Liver (tissue), 9 donors: ENCODE measurements around the gene ARHGAP30. TPM values are rescaled to one million over a fixed set of nuclear protein-coding genes. Genes with fewer than 3 reads are reported as not detected.

Source experiments
- DNase-seq: peaks from one replicate; pipeline ENCODE4 v3.0.0-alpha.2; 2017; ENCODE audit warnings: low spot score
- H3K27ac ChIP-seq, 2 donors: one replicate each; pipeline ENCODE4 v1.7.0; 2013; ENCODE audit warnings: inconsistent platforms in 2 of 2, low read length in 2 of 2, control low read depth in 1 of 2, low read depth in 1 of 2, mild to moderate bottlenecking in 1 of 2
- H3K27me3 ChIP-seq, 4 donors: one replicate each; pipeline versions ENCODE4 v1.6.1 to v1.7.0; 2013; ENCODE audit warnings: low read length in 3 of 4, inconsistent platforms in 1 of 4, mild to moderate bottlenecking in 1 of 4, moderate library complexity in 1 of 4; ENCODE audit not compliant: control insufficient read depth in 4 of 4, insufficient read depth in 4 of 4
- H3K36me3 ChIP-seq, 4 donors: one replicate each; pipeline versions ENCODE4 v1.6.1 to v1.7.0; 2013; ENCODE audit warnings: low read length in 3 of 4, mild to moderate bottlenecking in 3 of 4, low read depth in 1 of 4, moderate library complexity in 1 of 4; ENCODE audit not compliant: control insufficient read depth in 4 of 4, insufficient read depth in 3 of 4
- H3K4me1 ChIP-seq, 4 donors: one replicate each; pipeline versions ENCODE4 v1.6.1 to v1.7.0; 2013; ENCODE audit warnings: low read length in 3 of 4, mild to moderate bottlenecking in 3 of 4, moderate library complexity in 1 of 4; ENCODE audit not compliant: control insufficient read depth in 4 of 4, insufficient read depth in 4 of 4
- H3K4me3 ChIP-seq, 3 donors: one replicate each; pipeline versions ENCODE4 v1.6.1 to v1.7.0; 2013; ENCODE audit warnings: low read length in 3 of 3, control low read depth in 1 of 3, low read depth in 1 of 3, mild to moderate bottlenecking in 1 of 3
- H3K9ac ChIP-seq, 2 donors: one replicate each; pipeline ENCODE4 v1.7.0; 2013; ENCODE audit warnings: low read length in 2 of 2, mild to moderate bottlenecking in 2 of 2, moderate library complexity in 2 of 2, control low read depth in 1 of 2, low read depth in 1 of 2
- H3K9me3 ChIP-seq, 4 donors: one replicate each; pipeline versions ENCODE4 v1.6.1 to v1.7.0; 2013; ENCODE audit warnings: low read length in 3 of 4; ENCODE audit not compliant: control insufficient read depth in 4 of 4
- ATF3 ChIP-seq: IDR thresholded peaks from 2 replicates; pipeline ENCODE4 v1.6.1; 2016; ENCODE audit warnings: antibody characterized with exemption
- CTCF ChIP-seq: fragments of 150-350 bp; IDR thresholded peaks from 2 replicates; pipeline ENCODE4 v1.5.1; 2017; ENCODE audit warnings: improper control_type of control experiment, low read depth, low read length; ENCODE audit not compliant: missing input control
- EGR1 ChIP-seq, 2 donors: IDR thresholded peaks; 2 replicates each; pipeline ENCODE4 v1.6.1; 2016 to 2018; ENCODE audit warnings: antibody characterized with exemption in 2 of 2, low read depth in 2 of 2
- FOXA2 ChIP-seq: IDR thresholded peaks from 2 replicates; pipeline ENCODE4 v1.6.1; 2016; ENCODE audit warnings: antibody characterized with exemption
- GABPA ChIP-seq, 2 donors: IDR thresholded peaks in 1 of 2; conservative IDR thresholded peaks in 1 of 2; 2 replicates each; pipeline ENCODE4 v1.6.1; 2016; ENCODE audit warnings: antibody characterized with exemption in 2 of 2, mild to moderate bottlenecking in 1 of 2, moderate library complexity in 1 of 2
- HNF4A ChIP-seq, 2 donors: conservative IDR thresholded peaks; 2 replicates each; pipeline ENCODE4 v1.6.1; 2016; ENCODE audit warnings: antibody characterized with exemption in 2 of 2, mild to moderate bottlenecking in 2 of 2
- HNF4G ChIP-seq: IDR thresholded peaks from 2 replicates; pipeline ENCODE4 v1.6.1; 2016; ENCODE audit warnings: antibody characterized with exemption
- JUND ChIP-seq, 2 donors: IDR thresholded peaks; 2 replicates each; pipeline ENCODE4 v1.6.1; 2016; ENCODE audit warnings: antibody characterized with exemption in 2 of 2
- MAX ChIP-seq: IDR thresholded peaks from 2 replicates; pipeline ENCODE4 v1.6.1; 2016; ENCODE audit warnings: antibody characterized with exemption
- RXRA ChIP-seq, 2 donors: IDR thresholded peaks; 2 replicates each; pipeline ENCODE4 v1.6.1; 2017 to 2018; ENCODE audit warnings: antibody characterized with exemption in 2 of 2, mild to moderate bottlenecking in 1 of 2
- SP1 ChIP-seq: IDR thresholded peaks from 2 replicates; pipeline ENCODE4 v1.6.1; 2018; ENCODE audit warnings: antibody characterized with exemption, mild to moderate bottlenecking
- TAF1 ChIP-seq: conservative IDR thresholded peaks from 2 replicates; pipeline ENCODE4 v1.6.1; 2016; ENCODE audit warnings: antibody characterized with exemption, mild to moderate bottlenecking
- YY1 ChIP-seq: IDR thresholded peaks from 2 replicates; pipeline ENCODE4 v1.6.1; 2016; ENCODE audit warnings: antibody characterized with exemption, mild to moderate bottlenecking
- ZBTB33 ChIP-seq: IDR thresholded peaks from 2 replicates; pipeline ENCODE4 v1.6.1; 2016; ENCODE audit warnings: antibody characterized with exemption
- WGBS: extraction: QIAGEN DNeasy Blood & Tissue Kit; methylation state at CpG from one replicate; pipeline ENCODE4 v1.1.7; 2013; 5-methylcytosine and 5-hydroxymethylcytosine counted together
- polyA plus RNA-seq, 2 donors: library from polyadenylated mRNA; stranded (reverse) in 1 of 2; unstranded in 1 of 2; fragments of 200-250 nt in 1 of 2; fragments of >200 nt in 1 of 2; fragmentation: Nextera tagmentation in 1 of 2; extraction: Ambion mirVana in 1 of 2; gene quantifications; one replicate each; pipeline versions ENCODE4 v1.2.1 to v1.2.3, GENCODE V29; 2013 to 2015
- total RNA-seq, 2 donors: library from RNA; depleted of rRNA; stranded (reverse); fragments of >200 nt; gene quantifications; one replicate each; pipeline ENCODE4 v1.2.3, GENCODE V29; 2014
- TF ChIP-seq, protein P1 (sequence below): IDR thresholded peaks from 2 replicates; pipeline ENCODE4 v1.6.1; 2016; ENCODE audit warnings: antibody characterized with exemption, mild to moderate bottlenecking
- donor health status: healthy.
- donor health status: healthy.
- donor health status: healthy.
- donor health status: healthy.
- donor health status: healthy.

The ARHGAP30 gene
- total and polyA plus RNA-seq, 4 donors: 1.2 to 8.9 (median 5.0) TPM

GRCh38 chr1:161115132-161115711 is 45.5 kb upstream of the ARHGAP30 start:
- DNase-seq: no peak
- no peaks in the 10 kb centered on the region for H3K27me3 ChIP-seq
- no peaks in the 10 kb centered on the region for H3K9me3 ChIP-seq
- H3K36me3 ChIP-seq: peaks cover 0 to 4% (median under 1%) of the 10 kb centered on the region in 4 donors
- H3K4me1 ChIP-seq: peaks cover 12 to 47% (median 38%) of the 10 kb centered on the region in 4 donors
- H3K27ac ChIP-seq: peak overlapping the region in 1 of 2 donors; percentile 12
- H3K4me3 ChIP-seq: no peak overlapping the region
- TF ChIP-seq ATF3 (no peak), SP1 (no peak), JUND (IDR thresholded peaks at IDR 0.05) (no peak), TAF1 (no peak), HNF4A (conservative IDR thresholded peaks at IDR 0.05) (no peak), FOXA2 (no peak), GABPA (IDR thresholded peaks at IDR 0.05 in 1 of 2, conservative IDR thresholded peaks at IDR 0.05 in 1 of 2) (no peak), RXRA (IDR thresholded peaks at IDR 0.05) (no peak), CTCF (no peak), ZBTB33 (no peak), HNF4G (no peak)
- TF ChIP-seq, protein P1, sequence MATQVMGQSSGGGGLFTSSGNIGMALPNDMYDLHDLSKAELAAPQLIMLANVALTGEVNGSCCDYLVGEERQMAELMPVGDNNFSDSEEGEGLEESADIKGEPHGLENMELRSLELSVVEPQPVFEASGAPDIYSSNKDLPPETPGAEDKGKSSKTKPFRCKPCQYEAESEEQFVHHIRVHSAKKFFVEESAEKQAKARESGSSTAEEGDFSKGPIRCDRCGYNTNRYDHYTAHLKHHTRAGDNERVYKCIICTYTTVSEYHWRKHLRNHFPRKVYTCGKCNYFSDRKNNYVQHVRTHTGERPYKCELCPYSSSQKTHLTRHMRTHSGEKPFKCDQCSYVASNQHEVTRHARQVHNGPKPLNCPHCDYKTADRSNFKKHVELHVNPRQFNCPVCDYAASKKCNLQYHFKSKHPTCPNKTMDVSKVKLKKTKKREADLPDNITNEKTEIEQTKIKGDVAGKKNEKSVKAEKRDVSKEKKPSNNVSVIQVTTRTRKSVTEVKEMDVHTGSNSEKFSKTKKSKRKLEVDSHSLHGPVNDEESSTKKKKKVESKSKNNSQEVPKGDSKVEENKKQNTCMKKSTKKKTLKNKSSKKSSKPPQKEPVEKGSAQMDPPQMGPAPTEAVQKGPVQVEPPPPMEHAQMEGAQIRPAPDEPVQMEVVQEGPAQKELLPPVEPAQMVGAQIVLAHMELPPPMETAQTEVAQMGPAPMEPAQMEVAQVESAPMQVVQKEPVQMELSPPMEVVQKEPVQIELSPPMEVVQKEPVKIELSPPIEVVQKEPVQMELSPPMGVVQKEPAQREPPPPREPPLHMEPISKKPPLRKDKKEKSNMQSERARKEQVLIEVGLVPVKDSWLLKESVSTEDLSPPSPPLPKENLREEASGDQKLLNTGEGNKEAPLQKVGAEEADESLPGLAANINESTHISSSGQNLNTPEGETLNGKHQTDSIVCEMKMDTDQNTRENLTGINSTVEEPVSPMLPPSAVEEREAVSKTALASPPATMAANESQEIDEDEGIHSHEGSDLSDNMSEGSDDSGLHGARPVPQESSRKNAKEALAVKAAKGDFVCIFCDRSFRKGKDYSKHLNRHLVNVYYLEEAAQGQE: no peak
- 83% methylated on average over 12 of the region's 12 CpGs for WGBS
- H3K9ac ChIP-seq: no peak overlapping the region

DNA sequence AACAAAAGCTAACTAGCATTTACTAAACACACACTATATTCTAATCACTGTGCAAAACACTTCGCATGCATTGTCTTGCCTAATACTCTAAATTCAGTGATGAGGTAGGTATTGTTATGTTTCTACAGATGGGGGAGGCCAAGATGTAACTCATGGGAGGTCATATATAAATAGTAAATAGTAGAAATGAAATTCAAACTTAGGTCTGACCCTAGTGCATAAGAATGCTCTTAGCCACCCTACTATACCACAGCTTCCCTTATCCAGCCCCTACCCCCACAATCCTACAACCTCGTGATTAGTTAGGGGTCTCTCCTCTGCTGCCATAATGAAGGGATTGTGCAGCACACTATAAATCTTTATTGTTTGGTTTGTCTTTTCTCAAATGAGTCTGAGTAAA is 44.9 kb upstream of the ARHGAP30 start:
- no peak overlapping the region for H3K4me3 ChIP-seq
- no peaks in the 10 kb centered on the region for H3K36me3 ChIP-seq
- no peaks in the 10 kb centered on the region for H3K27me3 ChIP-seq
- TF ChIP-seq MAX: no peak
- TF ChIP-seq SP1: no peak
- TF ChIP-seq RXRA (IDR thresholded peaks at IDR 0.05): no peak
- no peak for TF ChIP-seq EGR1 (IDR thresholded peaks at IDR 0.05; ENCODE audit: low read depth in 2 of 2)
- no peak for TF ChIP-seq ATF3
- TF ChIP-seq HNF4G: no peak
- TF ChIP-seq YY1: no peak
- WGBS: 85% methylated on average over 2 of the region's 2 CpGs
- no peak overlapping the region for H3K27ac ChIP-seq
- H3K9me3 ChIP-seq: no peaks in the 10 kb centered on the region
- peaks cover 12 to 41% (median 33%) of the 10 kb centered on the region in 4 donors for H3K4me1 ChIP-seq
- no peak for DNase-seq
- H3K9ac ChIP-seq: no peak overlapping the region
